Lower leg skin (tissue), 4 donors: Measurements from ENCODE around the gene PRSS21. TPM values are rescaled to one million over a fixed set of nuclear protein-coding genes. Genes with fewer than 3 reads are reported as not detected.

ENCODE experiments used
- DNase-seq, 2 donors: peaks; one replicate each; pipeline ENCODE4 v3.0.0-alpha.2; 2019; ENCODE audit warnings: low spot score in 2 of 2
- H3K4me3 ChIP-seq: fragments of 200-600 bp; sonication (generic); 2 replicates; pipeline ENCODE4 v1.5.1; 2017; ENCODE audit warnings: mild to moderate bottlenecking, low read depth; ENCODE audit not compliant: poor library complexity, severe bottlenecking
- POLR2A ChIP-seq, 2 donors: fragments of 450-650 bp; IDR thresholded peaks; one replicate each; pipeline ENCODE4 v1.6.1; 2016 to 2017; ENCODE audit warnings: antibody characterized with exemption in 2 of 2, mild to moderate bottlenecking in 1 of 2, moderate library complexity in 1 of 2
- WGBS, 2 donors: methylation state at CpG; one replicate each; pipeline ENCODE4 v1.1.5; 2018; 5-methylcytosine and 5-hydroxymethylcytosine counted together
- intact Hi-C: fragments of 100-400 bp; cut with DNase I; formaldehyde crosslinking; loops from one replicate; pipeline ENCODE4 v1.15.0; 2023; ENCODE audit warnings: low total_unique reads
- total RNA-seq, 4 donors: library from RNA; depleted of rRNA; stranded (reverse); fragments of >200 nt; gene quantifications; one replicate each; pipeline ENCODE4 v1.1.0, GENCODE V29; 2016
- TF ChIP-seq, protein P1 (sequence below), 3 donors: fragments of 450-650 bp; IDR thresholded peaks; one replicate each; pipeline ENCODE4 v1.5.1; 2016; ENCODE audit warnings: antibody characterized with exemption in 3 of 3, mild to moderate bottlenecking in 3 of 3, moderate library complexity in 2 of 3

PRSS21 gene
- total RNA-seq, 4 donors from 2014 or later = 0.63 TPM; not detected in 3

DNA sequence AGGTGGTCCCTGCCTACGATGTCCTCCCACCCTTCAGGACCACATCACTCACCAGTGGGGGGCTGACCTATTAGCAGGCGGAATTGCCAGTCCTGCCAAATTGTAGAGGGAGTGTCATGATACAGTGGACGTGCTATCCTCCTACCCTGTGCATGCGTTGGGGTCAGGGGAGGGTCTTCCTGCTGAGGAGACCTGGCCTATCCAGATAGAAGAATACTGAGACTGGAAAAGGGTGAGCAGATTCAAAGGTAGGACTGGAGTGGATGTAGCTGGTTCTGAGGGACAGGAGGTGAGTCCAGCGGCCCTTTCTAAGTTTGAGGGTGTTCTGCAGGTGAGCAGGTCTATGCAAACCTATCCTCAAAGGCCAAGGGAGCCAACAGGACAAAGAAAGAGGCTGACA is 10.8 kb upstream of the PRSS21 start:
- DNase-seq = no peak
- TF ChIP-seq, protein P1, sequence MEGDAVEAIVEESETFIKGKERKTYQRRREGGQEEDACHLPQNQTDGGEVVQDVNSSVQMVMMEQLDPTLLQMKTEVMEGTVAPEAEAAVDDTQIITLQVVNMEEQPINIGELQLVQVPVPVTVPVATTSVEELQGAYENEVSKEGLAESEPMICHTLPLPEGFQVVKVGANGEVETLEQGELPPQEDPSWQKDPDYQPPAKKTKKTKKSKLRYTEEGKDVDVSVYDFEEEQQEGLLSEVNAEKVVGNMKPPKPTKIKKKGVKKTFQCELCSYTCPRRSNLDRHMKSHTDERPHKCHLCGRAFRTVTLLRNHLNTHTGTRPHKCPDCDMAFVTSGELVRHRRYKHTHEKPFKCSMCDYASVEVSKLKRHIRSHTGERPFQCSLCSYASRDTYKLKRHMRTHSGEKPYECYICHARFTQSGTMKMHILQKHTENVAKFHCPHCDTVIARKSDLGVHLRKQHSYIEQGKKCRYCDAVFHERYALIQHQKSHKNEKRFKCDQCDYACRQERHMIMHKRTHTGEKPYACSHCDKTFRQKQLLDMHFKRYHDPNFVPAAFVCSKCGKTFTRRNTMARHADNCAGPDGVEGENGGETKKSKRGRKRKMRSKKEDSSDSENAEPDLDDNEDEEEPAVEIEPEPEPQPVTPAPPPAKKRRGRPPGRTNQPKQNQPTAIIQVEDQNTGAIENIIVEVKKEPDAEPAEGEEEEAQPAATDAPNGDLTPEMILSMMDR (IDR thresholded peaks at IDR 0.05) = no peak
- 79 to 80% methylated on average over 5 of the region's 5 CpGs for WGBS, 2 donors
- intact Hi-C loops = no loop called here
- no peak overlapping the region for H3K4me3 ChIP-seq

DNA sequence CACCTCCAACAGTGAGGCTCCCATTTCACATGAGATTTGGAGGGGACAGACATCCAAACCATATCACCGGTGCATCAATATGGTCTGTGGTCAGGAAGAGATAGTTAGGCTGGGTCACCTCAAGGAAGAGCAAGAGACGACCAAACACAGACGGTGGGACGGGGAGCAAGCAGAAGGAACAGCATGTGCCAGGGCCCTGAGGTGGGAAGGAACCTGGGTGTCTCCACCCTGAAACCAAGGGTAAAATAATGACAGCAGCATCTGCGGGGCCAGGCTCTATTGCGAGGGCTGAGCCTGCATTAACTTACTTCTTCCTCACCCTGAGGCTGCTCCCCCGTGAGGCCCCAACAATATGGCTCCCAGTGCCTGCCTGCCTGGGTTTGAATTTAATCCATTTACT is 8.9 kb upstream of the PRSS21 start:
- no peak for DNase-seq
- intact Hi-C loops = no loop called here
- no peak overlapping the region for H3K4me3 ChIP-seq
- TF ChIP-seq POLR2A (IDR thresholded peaks at IDR 0.05) = no peak
- TF ChIP-seq, protein P1 (IDR thresholded peaks at IDR 0.05) = no peak
- WGBS, 2 donors = 73 to 82% methylated on average over 7 of the region's 7 CpGs

DNA sequence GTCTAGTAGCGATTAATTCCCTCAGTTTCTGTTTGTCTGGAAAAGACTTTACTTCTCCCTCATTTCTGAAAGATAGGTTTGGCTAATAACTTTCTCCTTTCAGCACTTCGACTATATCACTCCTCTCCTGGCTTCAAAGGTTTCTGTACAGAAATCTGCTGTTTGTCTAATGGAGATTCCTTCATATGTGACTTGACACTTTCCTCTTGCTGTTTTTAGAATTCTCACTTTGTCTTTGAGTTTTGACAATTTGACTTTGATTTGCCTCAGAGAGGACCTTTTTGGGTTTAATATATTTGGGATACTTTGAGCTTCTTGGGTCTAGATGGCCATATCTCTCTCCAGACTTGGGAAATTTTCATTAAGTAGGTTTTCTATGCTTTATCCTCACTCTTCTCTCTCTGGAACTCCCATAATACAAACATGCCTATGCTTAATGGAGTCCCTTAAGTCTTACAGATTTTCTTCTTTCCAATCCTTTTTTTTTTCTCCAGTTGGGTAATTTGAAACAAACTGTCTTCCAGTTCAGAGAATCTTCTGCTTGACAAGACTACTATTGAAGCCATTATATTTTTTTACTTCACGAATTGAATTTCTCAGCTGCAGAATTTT is 7.8 kb upstream of the PRSS21 start:
- H3K4me3 ChIP-seq = no peak overlapping the region
- intact Hi-C loops = no loop called here
- no peak for DNase-seq
- TF ChIP-seq, protein P1 (IDR thresholded peaks at IDR 0.05) = no peak
- no peak for TF ChIP-seq POLR2A (IDR thresholded peaks at IDR 0.05)
- WGBS, 2 donors = 75 to 77% methylated on average over 3 of the region's 3 CpGs

DNA sequence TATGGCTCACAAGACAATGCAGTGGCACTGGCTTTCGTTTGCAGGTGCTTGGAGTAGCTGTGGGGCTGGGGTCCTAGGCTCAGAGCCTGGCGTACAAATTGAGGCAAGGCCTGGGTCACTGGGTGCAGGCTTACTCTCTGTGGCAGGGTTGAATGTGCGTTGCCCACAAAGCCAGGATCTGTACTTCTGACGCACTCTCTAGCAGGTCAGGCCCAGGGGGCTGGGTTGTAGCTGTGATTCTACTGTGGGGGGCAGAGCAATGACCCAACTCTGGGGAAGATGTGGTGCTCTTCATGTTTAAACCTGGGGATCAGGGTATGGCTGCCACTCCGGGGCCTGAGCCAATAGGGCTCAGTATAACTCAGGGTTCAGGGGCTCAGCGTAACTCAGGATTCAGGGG is 6.4 kb upstream of the PRSS21 start:
- intact Hi-C loops = no loop called here
- no peak overlapping the region for H3K4me3 ChIP-seq
- no peak for DNase-seq
- WGBS, 2 donors = 76 to 89% methylated on average over 5 to 6 of the region's 6 CpGs
- TF ChIP-seq POLR2A (IDR thresholded peaks at IDR 0.05) = no peak
- TF ChIP-seq, protein P1 (IDR thresholded peaks at IDR 0.05) = no peak

DNA sequence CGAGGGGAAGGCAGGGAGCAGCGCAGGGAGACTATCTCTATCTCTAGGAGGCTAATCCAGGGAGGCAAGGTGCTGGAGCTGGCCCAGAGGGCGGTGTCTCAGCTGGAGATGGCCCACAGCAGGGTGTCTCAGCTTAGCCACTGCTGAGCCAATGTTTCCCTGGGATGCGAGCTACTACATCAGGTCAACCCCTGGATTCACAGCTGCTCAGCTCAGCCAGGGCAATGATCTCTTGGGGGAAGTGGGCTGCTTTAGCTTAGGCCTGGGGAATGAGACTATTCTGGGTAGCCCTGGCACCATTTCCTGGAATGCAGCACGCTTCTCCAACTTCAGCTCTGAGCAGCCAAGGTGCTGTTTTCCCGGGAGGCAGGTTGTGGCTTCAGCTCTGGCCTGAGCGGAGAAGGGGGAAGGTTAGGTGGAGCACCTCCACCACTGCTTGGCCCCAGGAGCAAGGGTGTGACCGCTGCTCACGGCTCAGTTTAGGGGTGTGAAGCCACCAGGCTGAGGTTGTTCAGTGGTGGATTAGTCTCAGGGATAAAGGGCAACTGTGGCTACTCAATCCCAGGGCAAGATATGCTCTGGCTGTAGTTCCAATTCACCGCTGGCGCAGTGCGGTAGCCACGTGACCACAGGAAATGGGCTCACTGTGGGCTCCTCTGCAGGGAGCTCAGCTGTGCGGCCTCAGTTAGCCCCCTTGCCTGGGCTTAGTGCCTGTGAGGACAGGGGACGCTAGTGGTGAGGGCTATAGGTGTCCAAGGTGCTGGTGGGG is 5.2 kb upstream of the PRSS21 start:
- 40 to 41% methylated on average over 15 of the region's 15 CpGs for WGBS, 2 donors
- TF ChIP-seq POLR2A (IDR thresholded peaks at IDR 0.05) = no peak
- intact Hi-C loops = no loop called here
- H3K4me3 ChIP-seq = no peak overlapping the region
- DNase-seq = no peak

DNA sequence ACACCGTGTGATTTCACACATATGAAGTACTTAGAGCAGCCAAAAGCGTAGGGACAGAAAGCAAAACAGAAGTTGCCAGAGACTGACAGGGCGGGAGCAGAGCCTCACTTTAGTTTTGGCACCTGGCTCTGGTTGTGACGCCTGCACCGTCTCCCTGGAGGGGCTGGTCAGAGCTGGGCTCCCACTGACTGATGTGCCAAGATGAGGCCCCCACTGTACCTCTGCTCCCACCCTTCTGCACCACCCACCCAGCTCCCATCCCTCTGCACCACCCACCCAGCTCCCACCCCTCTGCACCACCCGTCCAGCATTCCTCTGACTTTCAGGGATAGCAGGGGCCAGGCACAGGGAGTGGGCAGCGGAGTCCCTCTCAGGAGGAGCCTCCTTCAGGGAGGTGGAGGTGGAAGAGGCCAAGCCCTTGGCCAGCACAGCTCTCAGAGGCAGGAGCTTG is 3.2 kb upstream of the PRSS21 start:
- intact Hi-C loops = no loop called here
- no peak for TF ChIP-seq POLR2A (IDR thresholded peaks at IDR 0.05)
- TF ChIP-seq, protein P1 (IDR thresholded peaks at IDR 0.05) = no peak
- no peak overlapping the region for H3K4me3 ChIP-seq
- no peak for DNase-seq
- 44 to 55% methylated on average over 7 of the region's 7 CpGs for WGBS, 2 donors
